Mesenchymal stem cell (in vitro differentiated cells and primary cell): ENCODE data around the gene ALOX5AP.

Source experiments
- DNase-seq: peaks from one replicate; pipeline ENCODE4 v3.0.0-alpha.2; 2013
- H2AFZ ChIP-seq: one replicate; pipeline ENCODE4 v1.6.1; 2013; ENCODE audit warnings: low read depth, mild to moderate bottlenecking, control low read depth, inconsistent platforms, low read length, moderate library complexity
- H2AK5ac ChIP-seq: 2 replicates; pipeline ENCODE4 v1.6.1; 2013; ENCODE audit warnings: low read length, moderate library complexity, mild to moderate bottlenecking, inconsistent platforms; ENCODE audit not compliant: severe bottlenecking
- H2BK120ac ChIP-seq: one replicate; pipeline ENCODE4 v1.6.1; 2013; ENCODE audit warnings: low read depth, mild to moderate bottlenecking, inconsistent platforms, low read length, moderate library complexity
- H2BK12ac ChIP-seq, 2 experiments: one replicate each; pipeline ENCODE4 v1.6.1; 2013; ENCODE audit warnings: inconsistent platforms in 2 of 2, low read length in 2 of 2, mild to moderate bottlenecking in 2 of 2, moderate library complexity in 2 of 2, control low read depth in 1 of 2
- H2BK15ac ChIP-seq: one replicate; pipeline ENCODE4 v1.6.1; 2013; ENCODE audit warnings: mild to moderate bottlenecking, low read depth, inconsistent platforms; ENCODE audit not compliant: poor library complexity, severe bottlenecking
- H2BK5ac ChIP-seq: 2 replicates; pipeline ENCODE4 v1.6.1; 2013; ENCODE audit warnings: low read depth, mild to moderate bottlenecking, low read length, control low read depth, inconsistent platforms; ENCODE audit not compliant: poor library complexity, severe bottlenecking
- H3K14ac ChIP-seq, 2 experiments: one replicate each; pipeline ENCODE4 v1.6.1; 2013; ENCODE audit warnings: inconsistent platforms in 2 of 2, low read length in 2 of 2, control low read depth in 1 of 2, mild to moderate bottlenecking in 1 of 2, moderate library complexity in 1 of 2
- H3K18ac ChIP-seq, 2 experiments: one replicate each; pipeline ENCODE4 v1.6.1; 2013; ENCODE audit warnings: inconsistent platforms in 2 of 2, low read length in 2 of 2, control low read depth in 1 of 2, low read depth in 1 of 2, mild to moderate bottlenecking in 1 of 2
- H3K23ac ChIP-seq, 2 experiments: one replicate each; pipeline ENCODE4 v1.6.1; 2013; ENCODE audit warnings: inconsistent platforms in 2 of 2, low read length in 2 of 2, mild to moderate bottlenecking in 2 of 2, moderate library complexity in 2 of 2, control low read depth in 1 of 2
- H3K27ac ChIP-seq: 2 replicates; pipeline ENCODE4 v1.5.1; 2013; ENCODE audit warnings: mild to moderate bottlenecking, moderate library complexity, low read length, control low read depth, inconsistent platforms; ENCODE audit not compliant: poor library complexity, severe bottlenecking
- H3K27me3 ChIP-seq, 2 experiments: 2 replicates each; pipeline versions ENCODE4 v1.6.1 to v1.7.0; 2013; ENCODE audit warnings: low read length in 2 of 2, mild to moderate bottlenecking in 2 of 2, moderate library complexity in 2 of 2, control low read depth in 1 of 2, inconsistent platforms in 1 of 2; ENCODE audit not compliant: control insufficient read depth in 1 of 2, insufficient read depth in 1 of 2
- H3K36me3 ChIP-seq, 2 experiments: 2 replicates each; pipeline versions ENCODE4 v1.6.1 to v1.7.0; 2013; ENCODE audit warnings: low read length in 2 of 2, control low read depth in 1 of 2, inconsistent platforms in 1 of 2, low read depth in 1 of 2, mild to moderate bottlenecking in 1 of 2; ENCODE audit not compliant: insufficient read depth in 2 of 2, control insufficient read depth in 1 of 2
- H3K4ac ChIP-seq, 2 experiments: one replicate each; pipeline ENCODE4 v1.6.1; 2013; ENCODE audit warnings: inconsistent platforms in 2 of 2, low read length in 2 of 2, mild to moderate bottlenecking in 2 of 2, moderate library complexity in 2 of 2, control low read depth in 1 of 2, low read depth in 1 of 2
- H3K4me1 ChIP-seq: 2 replicates; pipeline ENCODE4 v1.6.1; 2013; ENCODE audit warnings: low read depth, low read length, control low read depth; ENCODE audit not compliant: control insufficient read depth, insufficient read depth
- H3K4me2 ChIP-seq: 2 replicates; pipeline ENCODE4 v1.6.1; 2013; ENCODE audit warnings: low read length, mild to moderate bottlenecking, inconsistent platforms; ENCODE audit not compliant: poor library complexity, severe bottlenecking
- H3K4me3 ChIP-seq, 2 experiments: 2 replicates each; pipeline versions ENCODE4 v1.5.1 to v1.7.0; 2013; ENCODE audit warnings: low read length in 2 of 2, mild to moderate bottlenecking in 2 of 2, control low read depth in 1 of 2, low read depth in 1 of 2; ENCODE audit not compliant: insufficient read depth in 1 of 2
- H3K79me1 ChIP-seq: replicated peaks from 2 replicates; pipeline ENCODE4 v1.6.1; 2013; ENCODE audit warnings: mild to moderate bottlenecking, control low read depth, low read length, inconsistent platforms; ENCODE audit not compliant: poor library complexity, severe bottlenecking
- H3K9ac ChIP-seq: 2 replicates; pipeline ENCODE4 v1.7.0; 2013; ENCODE audit warnings: mild to moderate bottlenecking, low read length, moderate library complexity
- H3K9me3 ChIP-seq: 2 replicates; pipeline ENCODE4 v1.7.0; 2013; ENCODE audit warnings: mild to moderate bottlenecking, low read length; ENCODE audit not compliant: control insufficient read depth
- H4K8ac ChIP-seq: one replicate; pipeline ENCODE4 v1.6.1; 2013; ENCODE audit warnings: inconsistent platforms, mild to moderate bottlenecking, low read length, moderate library complexity
- H4K91ac ChIP-seq: one replicate; pipeline ENCODE4 v1.6.1; 2013; ENCODE audit warnings: mild to moderate bottlenecking, low read length, inconsistent platforms
- WGBS: methylation state at CpG from one replicate; pipeline ENCODE4 v1.1.7; 2013; ENCODE audit warnings: mixed read lengths; 5-methylcytosine and 5-hydroxymethylcytosine counted together

ALOX5AP gene

DNA sequence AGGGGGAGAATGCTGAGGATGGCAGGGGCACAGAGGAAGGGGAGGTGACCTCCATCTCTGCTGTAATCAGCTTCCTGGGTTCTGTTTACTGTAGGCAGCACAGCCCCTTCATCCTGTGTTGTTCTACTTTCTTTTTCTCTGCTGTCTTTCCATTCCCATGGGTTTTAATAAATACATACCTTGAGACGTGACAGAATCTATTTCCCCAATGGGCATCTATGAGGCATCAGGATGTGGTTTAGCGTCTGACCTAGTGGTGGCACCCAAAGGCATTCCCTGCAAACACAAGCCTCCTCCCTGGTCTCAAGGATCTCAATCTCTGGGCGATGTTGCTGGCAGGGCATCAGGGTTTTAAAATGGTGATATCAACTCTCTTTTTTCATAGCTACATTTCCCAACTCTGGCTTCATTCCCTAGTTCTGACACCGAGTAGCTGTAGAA is 60.8 kb downstream of the ALOX5AP start:
- H3K27me3 ChIP-seq = peaks cover 0 to 8% of the 10 kb centered on the region in 2 experiments
- 57% methylated on average over 4 of the region's 4 CpGs for WGBS
- H3K79me1 ChIP-seq = no peaks in the 10 kb centered on the region
- H3K4me3 ChIP-seq = peak overlapping the region in 1 of 2 experiments; percentile 48
- no peaks in the 10 kb centered on the region for H3K36me3 ChIP-seq
- no peaks in the 10 kb centered on the region for H3K9me3 ChIP-seq
- peak overlapping the region; percentile 66 for H4K8ac ChIP-seq
- peak overlapping the region; percentile 52 to 65 for H3K18ac ChIP-seq
- H2AK5ac ChIP-seq = no peak overlapping the region
- peak overlapping the region in 1 of 2 experiments; percentile 55 for H3K4ac ChIP-seq
- peak; percentile 70 for DNase-seq
- H3K9ac ChIP-seq = peak overlapping the region; percentile 51
- peak overlapping the region; percentile 80 to 88 for H2BK12ac ChIP-seq
- no peak overlapping the region for H3K14ac ChIP-seq
- H2BK5ac ChIP-seq = no peak overlapping the region
- H2BK15ac ChIP-seq = no peak overlapping the region
- H2BK120ac ChIP-seq = no peak overlapping the region
- H3K23ac ChIP-seq = no peak overlapping the region
- H3K4me1 ChIP-seq = peaks cover 35% of the 10 kb centered on the region
- H3K27ac ChIP-seq = peak overlapping the region; percentile 14
- no peak overlapping the region for H4K91ac ChIP-seq
- no peak overlapping the region for H3K4me2 ChIP-seq
- H2AFZ ChIP-seq = no peak overlapping the region

GRCh38 chr13:30796631-30797601 is 61.6 kb downstream of the ALOX5AP start:
- Histone ChIP-seq H3K4me3 (peak overlapping the region in 1 of 2 experiments; percentile 48), H3K9ac (peak overlapping the region; percentile 51), H4K8ac (peak overlapping the region; percentile 13), H3K23ac (no peak overlapping the region), H2BK120ac (no peak overlapping the region), H3K27me3 (peaks cover 0 to 8% of the 10 kb centered on the region in 2 experiments), H3K14ac (peak overlapping the region in 1 of 2 experiments; percentile 14), H4K91ac (peak overlapping the region; percentile 81), H2BK15ac (peak overlapping the region; percentile 6), H3K4ac (peak overlapping the region; percentile 36 to 81), H2AFZ (no peak overlapping the region), H3K4me1 (peaks cover 29% of the 10 kb centered on the region), H3K79me1 (no peaks in the 10 kb centered on the region), H3K4me2 (peak overlapping the region; percentile 7), H3K36me3 (no peaks in the 10 kb centered on the region), H3K9me3 (no peaks in the 10 kb centered on the region), H2BK12ac (peak overlapping the region; percentile 51 to 93), H3K27ac (peak overlapping the region; percentile 14), H2BK5ac (no peak overlapping the region), H3K18ac (peak overlapping the region; percentile 50 to 76), H2AK5ac (peak overlapping the region; percentile 18)
- no peak for DNase-seq
- WGBS = 93% methylated on average over 14 of the region's 20 CpGs

DNA sequence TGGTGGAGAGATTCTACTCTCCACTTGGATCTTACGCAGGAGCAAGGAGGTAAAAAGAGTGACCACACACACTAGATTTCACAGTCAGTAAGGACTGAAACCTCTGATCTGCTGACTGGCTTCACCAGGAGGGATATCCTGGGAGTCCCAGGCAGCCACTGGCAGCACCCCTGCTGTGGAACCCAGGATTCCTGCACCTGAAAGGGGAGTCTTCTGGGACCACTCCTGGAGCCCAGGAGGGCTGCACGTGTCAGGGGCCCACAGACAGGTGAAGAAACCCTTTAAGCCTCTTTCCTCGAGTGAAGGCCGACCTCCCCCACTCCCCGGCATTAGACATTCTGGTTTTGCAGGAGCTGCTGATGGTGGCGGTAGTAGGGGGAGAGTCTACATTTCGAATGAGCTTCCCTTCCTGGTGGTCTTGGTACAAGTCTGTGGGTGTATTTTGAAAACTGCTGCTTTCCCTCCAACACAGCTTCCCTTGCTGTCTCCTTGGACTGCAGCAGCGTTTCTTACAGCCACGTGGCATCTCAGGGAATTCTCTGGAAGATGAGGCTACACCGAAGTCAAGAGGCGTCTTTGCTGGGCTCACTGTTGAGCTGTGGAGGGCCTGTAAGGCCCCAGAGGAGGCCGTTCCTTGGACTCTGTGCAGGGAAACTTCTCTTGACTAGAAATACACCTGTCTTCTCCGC is 62.6 kb downstream of the ALOX5AP start:
- 94% methylated on average over 12 of the region's 13 CpGs for WGBS
- Histone ChIP-seq H3K27ac (no peak overlapping the region), H2AFZ (no peak overlapping the region)

More for the DNA sequence above, 62.6 kb downstream of the ALOX5AP start:
- peak overlapping the region; percentile 74 to 76 for H3K18ac ChIP-seq
- no peak overlapping the region for H3K14ac ChIP-seq
- H2AK5ac ChIP-seq = peak overlapping the region; percentile 66
- H2BK5ac ChIP-seq = no peak overlapping the region
- peak overlapping the region in 1 of 2 experiments; percentile 53 for H3K4ac ChIP-seq
- no peak overlapping the region for H3K4me3 ChIP-seq
- H3K36me3 ChIP-seq = no peaks in the 10 kb centered on the region
- peaks cover 0 to 8% of the 10 kb centered on the region in 2 experiments for H3K27me3 ChIP-seq
- H3K4me2 ChIP-seq = no peak overlapping the region
- H3K9me3 ChIP-seq = no peaks in the 10 kb centered on the region
- H4K8ac ChIP-seq = peak overlapping the region; percentile 78
- H3K79me1 ChIP-seq = no peaks in the 10 kb centered on the region
- H2BK12ac ChIP-seq = peak overlapping the region; percentile 50 to 51
- peak overlapping the region; percentile 80 for H4K91ac ChIP-seq
- no peak overlapping the region for H3K9ac ChIP-seq
- peak overlapping the region; percentile 42 for H2BK120ac ChIP-seq
- no peak for DNase-seq
- peaks cover 29% of the 10 kb centered on the region for H3K4me1 ChIP-seq
- H3K23ac ChIP-seq = no peak overlapping the region
- H2BK15ac ChIP-seq = peak overlapping the region; percentile 90
